H9 (cell line): ENCODE measurements around the gene SESN2. TPM values are rescaled to one million over a fixed set of nuclear protein-coding genes. Genes with fewer than 3 reads are reported as not detected.

Experiments
- DNase-seq: peaks from one replicate; pipeline ENCODE4 v3.0.0-alpha.2; 2017
- H2AFZ ChIP-seq: one replicate; pipeline ENCODE4 v1.6.1; 2013; ENCODE audit warnings: mild to moderate bottlenecking, low read length, control low read depth, moderate library complexity
- H2AK5ac ChIP-seq: 2 replicates; pipeline ENCODE4 v1.6.1; 2013; ENCODE audit warnings: low read length, control low read depth, mixed read lengths; ENCODE audit not compliant: insufficient read length
- H2BK120ac ChIP-seq: one replicate; pipeline ENCODE4 v1.6.1; 2013; ENCODE audit warnings: low read depth, mild to moderate bottlenecking, low read length, control low read depth, inconsistent platforms; ENCODE audit not compliant: poor library complexity, severe bottlenecking
- H2BK12ac ChIP-seq: 2 replicates; pipeline ENCODE4 v1.6.1; 2013; ENCODE audit warnings: low read length, control low read depth, mixed read lengths, low read depth; ENCODE audit not compliant: insufficient read length
- H2BK15ac ChIP-seq: 2 replicates; pipeline ENCODE4 v1.6.1; 2013; ENCODE audit warnings: low read depth, low read length, control low read depth
- H2BK20ac ChIP-seq: one replicate; pipeline ENCODE4 v1.6.1; 2013; ENCODE audit warnings: low read depth, mild to moderate bottlenecking, low read length, control low read depth, inconsistent platforms; ENCODE audit not compliant: poor library complexity, severe bottlenecking
- H2BK5ac ChIP-seq: 2 replicates; pipeline ENCODE4 v1.6.1; 2013; ENCODE audit warnings: low read length, control low read depth, mixed read lengths; ENCODE audit not compliant: insufficient read length
- H3K14ac ChIP-seq: 2 replicates; pipeline ENCODE4 v1.6.1; 2013; ENCODE audit warnings: low read length, control low read depth; ENCODE audit not compliant: insufficient read depth
- H3K18ac ChIP-seq: 2 replicates; pipeline ENCODE4 v1.6.1; 2013; ENCODE audit warnings: low read depth, mild to moderate bottlenecking, mixed read lengths, low read length, control low read depth; ENCODE audit not compliant: insufficient read length
- H3K23ac ChIP-seq: 2 replicates; pipeline ENCODE4 v1.6.1; 2013; ENCODE audit warnings: low read length, control low read depth, mixed read lengths, low read depth; ENCODE audit not compliant: insufficient read length
- H3K23me2 ChIP-seq: 2 replicates; pipeline ENCODE4 v1.6.1; 2013; ENCODE audit warnings: low read depth, mild to moderate bottlenecking, mixed read lengths, low read length, control low read depth; ENCODE audit not compliant: insufficient read length, poor library complexity, severe bottlenecking
- H3K27ac ChIP-seq: 2 replicates; pipeline ENCODE4 v1.5.1; 2013; ENCODE audit warnings: low read length, control low read depth, mixed read lengths, low read depth; ENCODE audit not compliant: insufficient read length
- H3K27me3 ChIP-seq: 2 replicates; pipeline ENCODE4 v1.6.1; 2013; ENCODE audit warnings: low read length, control low read depth, inconsistent platforms; ENCODE audit not compliant: insufficient read depth
- H3K4ac ChIP-seq: 2 replicates; pipeline ENCODE4 v1.6.1; 2013; ENCODE audit warnings: low read depth, mild to moderate bottlenecking, control low read depth, inconsistent platforms, low read length, moderate library complexity
- H3K4me1 ChIP-seq: 2 replicates; pipeline ENCODE4 v1.6.1; 2013; ENCODE audit warnings: low read length, control low read depth, inconsistent platforms; ENCODE audit not compliant: insufficient read depth
- H3K4me2 ChIP-seq: 2 replicates; pipeline ENCODE4 v1.6.1; 2013; ENCODE audit warnings: low read length, control low read depth, mixed read lengths; ENCODE audit not compliant: insufficient read length, insufficient read depth
- H3K56ac ChIP-seq: 2 replicates; pipeline ENCODE4 v1.6.1; 2013; ENCODE audit warnings: low read depth, mild to moderate bottlenecking, mixed read lengths, low read length, control low read depth; ENCODE audit not compliant: insufficient read length
- H3K79me1 ChIP-seq: 2 replicates; pipeline ENCODE4 v1.6.1; 2013; ENCODE audit warnings: low read depth, mild to moderate bottlenecking, moderate library complexity, low read length, control low read depth, inconsistent platforms; ENCODE audit not compliant: insufficient read depth, poor library complexity, severe bottlenecking
- H3K79me2 ChIP-seq: 2 replicates; pipeline ENCODE4 v1.6.1; 2013; ENCODE audit warnings: low read length, control low read depth, inconsistent platforms; ENCODE audit not compliant: insufficient read depth
- H3K9ac ChIP-seq: 2 replicates; pipeline ENCODE4 v1.6.1; 2013; ENCODE audit warnings: low read length, control low read depth, mixed read lengths; ENCODE audit not compliant: insufficient read length; ENCODE audit errors: extremely low read depth
- H3K9me3 ChIP-seq: one replicate; pipeline ENCODE4 v1.6.1; 2013; ENCODE audit warnings: low read depth, low read length, inconsistent platforms; ENCODE audit not compliant: control insufficient read depth
- H3T11ph ChIP-seq: one replicate; pipeline ENCODE4 v1.6.1; 2013; ENCODE audit warnings: mild to moderate bottlenecking, low read length, control low read depth, inconsistent platforms
- H4K20me1 ChIP-seq: one replicate; pipeline ENCODE4 v1.6.1; 2013; ENCODE audit not compliant: control insufficient read depth, insufficient read length, insufficient read depth
- H4K5ac ChIP-seq: 2 replicates; pipeline ENCODE4 v1.6.1; 2013; ENCODE audit warnings: low read depth, mild to moderate bottlenecking, mixed read lengths, low read length, control low read depth; ENCODE audit not compliant: insufficient read length
- H4K8ac ChIP-seq: replicated peaks from 2 replicates; pipeline ENCODE4 v1.6.1; 2013; ENCODE audit warnings: low read length, control low read depth, mixed read lengths, low read depth; ENCODE audit not compliant: insufficient read length
- H4K91ac ChIP-seq: 2 replicates; pipeline ENCODE4 v1.6.1; 2013; ENCODE audit warnings: low read depth, mild to moderate bottlenecking, moderate library complexity, mixed read lengths, low read length, control low read depth; ENCODE audit not compliant: insufficient read length
- H3K27ac Mint-ChIP-seq, 3 experiments: 2 replicates in 2 of 3; 3 replicates in 1 of 3; pipeline ENCODE4 v1.8.0; 2020 to 2021; ENCODE audit warnings: mixed read lengths in 3 of 3, mild to moderate bottlenecking in 1 of 3, moderate library complexity in 1 of 3
- H3K27me3 Mint-ChIP-seq: 2 replicates; pipeline ENCODE4 v1.8.0; 2021; ENCODE audit warnings: low read depth, mild to moderate bottlenecking, moderate library complexity, mixed read lengths
- H3K36me3 Mint-ChIP-seq, 3 experiments: 2 replicates in 2 of 3; 3 replicates in 1 of 3; pipeline ENCODE4 v1.8.0; 2020 to 2021; ENCODE audit warnings: low read depth in 3 of 3, mixed read lengths in 3 of 3; ENCODE audit not compliant: insufficient read depth in 1 of 3
- H3K4me1 Mint-ChIP-seq, 2 experiments: 2 replicates each; pipeline ENCODE4 v1.8.0; 2020; ENCODE audit warnings: mixed read lengths in 2 of 2
- H3K4me3 Mint-ChIP-seq, 2 experiments: 2 replicates in 1 of 2; 3 replicates in 1 of 2; pipeline ENCODE4 v1.8.0; 2020 to 2021; ENCODE audit warnings: mild to moderate bottlenecking in 2 of 2, mixed read lengths in 2 of 2, moderate library complexity in 1 of 2
- H3K9me3 Mint-ChIP-seq, 2 experiments: 2 replicates in 1 of 2; 3 replicates in 1 of 2; pipeline ENCODE4 v1.8.0; 2020; ENCODE audit warnings: mild to moderate bottlenecking in 2 of 2, mixed read lengths in 2 of 2, moderate library complexity in 1 of 2
- WGBS: extraction: QIAGEN DNeasy Blood & Tissue Kit; methylation state at CpG from one replicate; pipeline ENCODE4 v1.1.7; 2013; ENCODE audit warnings: missing lambda C conversion rate, low lambda C conversion rate, mixed read lengths; ENCODE audit not compliant: insufficient read length; ENCODE audit errors: extremely low coverage; 5-methylcytosine and 5-hydroxymethylcytosine counted together
- long read RNA-seq: library from polyadenylated mRNA; unstranded; transcript quantifications from one replicate; pipeline ENCODE4 v2.0.0, GENCODE V29; 2020
- total RNA-seq: library from RNA; stranded (reverse); gene quantifications from 2 replicates; pipeline ENCODE4 v1.2.1, GENCODE V29; 2021
- TF ChIP-seq, protein P1 (sequence below): fragments of 200-600 bp; sonication (generic); conservative IDR thresholded peaks from 3 replicates; pipeline ENCODE4 v1.8.0; 2021; ENCODE audit warnings: antibody characterized with exemption, mild to moderate bottlenecking

SESN2 gene, protein sequence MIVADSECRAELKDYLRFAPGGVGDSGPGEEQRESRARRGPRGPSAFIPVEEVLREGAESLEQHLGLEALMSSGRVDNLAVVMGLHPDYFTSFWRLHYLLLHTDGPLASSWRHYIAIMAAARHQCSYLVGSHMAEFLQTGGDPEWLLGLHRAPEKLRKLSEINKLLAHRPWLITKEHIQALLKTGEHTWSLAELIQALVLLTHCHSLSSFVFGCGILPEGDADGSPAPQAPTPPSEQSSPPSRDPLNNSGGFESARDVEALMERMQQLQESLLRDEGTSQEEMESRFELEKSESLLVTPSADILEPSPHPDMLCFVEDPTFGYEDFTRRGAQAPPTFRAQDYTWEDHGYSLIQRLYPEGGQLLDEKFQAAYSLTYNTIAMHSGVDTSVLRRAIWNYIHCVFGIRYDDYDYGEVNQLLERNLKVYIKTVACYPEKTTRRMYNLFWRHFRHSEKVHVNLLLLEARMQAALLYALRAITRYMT
- 24.6 and 24.7 TPM in 2 replicates for total RNA-seq
- long read RNA-seq, transcript SESN2-201 (10 exons, 3,453 nt) = major isoform, 211 of 266 reads
- long read RNA-seq, partial matches to known transcripts = 7 of 266 reads
- long read RNA-seq, other reads (novel, unspliced or antisense) = 48 of 266 reads

DNA sequence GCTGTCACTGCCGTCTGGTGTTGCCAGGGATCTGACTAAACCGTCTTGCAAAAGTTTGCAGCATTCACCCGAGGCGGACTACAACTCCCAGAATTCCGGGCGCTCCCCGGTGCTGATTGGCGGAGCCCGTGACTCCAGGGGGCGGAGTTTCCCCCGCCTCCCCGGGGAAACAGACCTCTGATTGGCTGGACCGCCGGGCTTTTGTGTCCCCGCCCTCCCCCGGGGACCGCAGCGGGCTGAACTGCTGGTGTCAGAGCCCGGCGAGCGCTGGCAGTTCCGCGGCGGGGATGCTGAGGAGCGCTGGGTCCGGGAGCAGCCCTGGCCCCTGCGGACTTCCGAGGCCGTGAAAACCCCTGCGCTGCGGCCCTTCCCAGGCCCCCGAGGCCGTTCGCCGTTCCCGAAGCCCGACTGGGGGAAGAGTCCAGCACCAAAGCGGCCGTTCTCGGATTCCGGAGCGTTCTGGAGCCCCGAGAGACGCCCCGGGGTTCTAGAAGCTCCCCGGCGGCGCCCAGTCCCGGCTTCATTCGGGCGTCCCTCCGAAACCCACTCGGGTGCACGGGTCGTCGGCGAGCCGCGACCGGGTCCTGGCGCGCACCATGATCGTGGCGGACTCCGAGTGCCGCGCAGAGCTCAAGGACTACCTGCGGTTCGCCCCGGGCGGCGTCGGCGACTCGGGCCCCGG lies at the start of gene SESN2:
Gene SESN2 (plus strand): TSS at position 267 of the 682 bp plus-strand sequence. CDS start 330 bp downstream, at position 597.
- H3K9me3 ChIP-seq = no peaks in the 10 kb centered on the region
- H2AFZ ChIP-seq = no peak within 1 kb of the TSS
- H4K91ac ChIP-seq = no peak within 1 kb of the TSS
- H3K4me1 ChIP-seq = no peaks in the 10 kb centered on the region
- no peak within 1 kb of the TSS for H2BK20ac ChIP-seq
- H3K23ac ChIP-seq = no peak within 1 kb of the TSS
- no peak within 1 kb of the TSS for H2BK120ac ChIP-seq
- peaks cover 3 to 7% (median 4%) of the 10 kb centered on the region in 3 experiments; a peak in 4 of 7 replicates for H3K36me3 Mint-ChIP-seq
- H3K4me2 ChIP-seq = peak within 1 kb of the TSS; percentile 85
- no peak within 1 kb of the TSS for H2BK12ac ChIP-seq
- H3K27me3 ChIP-seq = no peaks in the 10 kb centered on the region
- H3K27ac Mint-ChIP-seq = peak within 1 kb of the TSS in 2 of 3 experiments; percentile 18 to 81; a peak in 4 of 7 replicates
- peak within 1 kb of the TSS; percentile 60 for H3K9ac ChIP-seq
- H3K56ac ChIP-seq = no peak within 1 kb of the TSS
- WGBS = no CpG with 5 or more reads among the region's 76 CpGs
- peaks cover 3% of the 10 kb centered on the region for H3K79me1 ChIP-seq
- no peaks in the 10 kb centered on the region; the same call in 1 of the 2 replicates for H3K27me3 Mint-ChIP-seq
- H3K23me2 ChIP-seq = peaks cover 7% of the 10 kb centered on the region
- no peak within 1 kb of the TSS for H2BK5ac ChIP-seq
- TF ChIP-seq, protein P1, sequence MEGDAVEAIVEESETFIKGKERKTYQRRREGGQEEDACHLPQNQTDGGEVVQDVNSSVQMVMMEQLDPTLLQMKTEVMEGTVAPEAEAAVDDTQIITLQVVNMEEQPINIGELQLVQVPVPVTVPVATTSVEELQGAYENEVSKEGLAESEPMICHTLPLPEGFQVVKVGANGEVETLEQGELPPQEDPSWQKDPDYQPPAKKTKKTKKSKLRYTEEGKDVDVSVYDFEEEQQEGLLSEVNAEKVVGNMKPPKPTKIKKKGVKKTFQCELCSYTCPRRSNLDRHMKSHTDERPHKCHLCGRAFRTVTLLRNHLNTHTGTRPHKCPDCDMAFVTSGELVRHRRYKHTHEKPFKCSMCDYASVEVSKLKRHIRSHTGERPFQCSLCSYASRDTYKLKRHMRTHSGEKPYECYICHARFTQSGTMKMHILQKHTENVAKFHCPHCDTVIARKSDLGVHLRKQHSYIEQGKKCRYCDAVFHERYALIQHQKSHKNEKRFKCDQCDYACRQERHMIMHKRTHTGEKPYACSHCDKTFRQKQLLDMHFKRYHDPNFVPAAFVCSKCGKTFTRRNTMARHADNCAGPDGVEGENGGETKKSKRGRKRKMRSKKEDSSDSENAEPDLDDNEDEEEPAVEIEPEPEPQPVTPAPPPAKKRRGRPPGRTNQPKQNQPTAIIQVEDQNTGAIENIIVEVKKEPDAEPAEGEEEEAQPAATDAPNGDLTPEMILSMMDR = no peak
- no peak within 1 kb of the TSS for H3K4ac ChIP-seq
- H3K18ac ChIP-seq = peak within 1 kb of the TSS; percentile 85
- H3K4me1 Mint-ChIP-seq = peaks cover 30 to 31% of the 10 kb centered on the region in 2 experiments
- H2BK15ac ChIP-seq = no peak within 1 kb of the TSS
- peak; percentile 99 for DNase-seq
- no peak within 1 kb of the TSS for H4K8ac ChIP-seq
- no peak within 1 kb of the TSS for H4K5ac ChIP-seq
- no peak within 1 kb of the TSS for H2AK5ac ChIP-seq
- no peaks in the 10 kb centered on the region for H3K9me3 Mint-ChIP-seq
- H3K14ac ChIP-seq = peak within 1 kb of the TSS; percentile 88
- peaks cover 23% of the 10 kb centered on the region; the same call in 1 of the 2 replicates for H3K79me2 ChIP-seq
- H4K20me1 ChIP-seq = no peaks in the 10 kb centered on the region
- no peak within 1 kb of the TSS for H3K27ac ChIP-seq
- H3T11ph ChIP-seq = no peak within 1 kb of the TSS
- H3K4me3 Mint-ChIP-seq = peak within 1 kb of the TSS; percentile 81 to 83
